Body of pancreas (tissue), 4 donors: Measurements from ENCODE around the gene IDH3G.

ENCODE experiments used
- POLR2A ChIP-seq, 3 donors: fragments of 450-650 bp; IDR thresholded peaks; one replicate each; pipeline ENCODE4 v1.6.1; 2016; ENCODE audit warnings: antibody characterized with exemption in 3 of 3, mild to moderate bottlenecking in 2 of 3
- TF ChIP-seq, protein P1 (sequence below), 7 experiments: fragments of 450-650 bp in 4 of 7; fragments of 200-600 bp in 3 of 7; sonication (generic) in 3 of 7; IDR thresholded peaks; one replicate each; pipeline ENCODE4 v1.5.1; 2016 to 2019; ENCODE audit warnings: antibody characterized with exemption in 7 of 7

DNA sequence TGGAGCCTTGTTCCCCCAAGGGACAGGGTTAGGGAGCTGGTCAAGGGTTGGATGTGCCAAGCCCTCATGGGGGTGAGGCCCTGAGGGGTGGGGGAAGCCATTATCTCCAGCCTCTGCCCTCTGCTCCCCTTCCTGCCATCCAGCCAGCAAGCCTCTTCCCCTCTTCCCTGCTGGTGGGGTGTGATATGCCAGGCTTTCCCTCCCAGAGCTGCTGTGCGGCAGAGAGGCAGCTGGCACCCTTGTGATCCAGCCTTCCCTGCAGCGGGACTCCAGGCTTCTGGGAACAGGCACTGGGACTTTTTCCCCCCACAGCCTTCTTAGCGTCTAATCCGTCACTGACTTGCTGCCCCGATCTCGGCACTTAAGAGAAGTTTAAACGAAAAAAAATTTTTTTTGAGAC is 6.6 kb upstream of the IDH3G start:
- TF ChIP-seq, protein P1, sequence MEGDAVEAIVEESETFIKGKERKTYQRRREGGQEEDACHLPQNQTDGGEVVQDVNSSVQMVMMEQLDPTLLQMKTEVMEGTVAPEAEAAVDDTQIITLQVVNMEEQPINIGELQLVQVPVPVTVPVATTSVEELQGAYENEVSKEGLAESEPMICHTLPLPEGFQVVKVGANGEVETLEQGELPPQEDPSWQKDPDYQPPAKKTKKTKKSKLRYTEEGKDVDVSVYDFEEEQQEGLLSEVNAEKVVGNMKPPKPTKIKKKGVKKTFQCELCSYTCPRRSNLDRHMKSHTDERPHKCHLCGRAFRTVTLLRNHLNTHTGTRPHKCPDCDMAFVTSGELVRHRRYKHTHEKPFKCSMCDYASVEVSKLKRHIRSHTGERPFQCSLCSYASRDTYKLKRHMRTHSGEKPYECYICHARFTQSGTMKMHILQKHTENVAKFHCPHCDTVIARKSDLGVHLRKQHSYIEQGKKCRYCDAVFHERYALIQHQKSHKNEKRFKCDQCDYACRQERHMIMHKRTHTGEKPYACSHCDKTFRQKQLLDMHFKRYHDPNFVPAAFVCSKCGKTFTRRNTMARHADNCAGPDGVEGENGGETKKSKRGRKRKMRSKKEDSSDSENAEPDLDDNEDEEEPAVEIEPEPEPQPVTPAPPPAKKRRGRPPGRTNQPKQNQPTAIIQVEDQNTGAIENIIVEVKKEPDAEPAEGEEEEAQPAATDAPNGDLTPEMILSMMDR (IDR thresholded peaks at IDR 0.05): no peak
- TF ChIP-seq POLR2A (IDR thresholded peaks at IDR 0.05): no peak
